C4-2B (cell line): ENCODE measurements around the gene TRIM75.

Experiments used
- ZFX ChIP-seq: fragments of 450-650 bp; IDR thresholded peaks from 2 replicates; pipeline ENCODE4 v1.6.1; 2017
- TF ChIP-seq, protein P1 (sequence below): fragments of 450-650 bp; conservative IDR thresholded peaks from 2 replicates; pipeline ENCODE4 v1.5.1; 2017; ENCODE audit warnings: mild to moderate bottlenecking

DNA sequence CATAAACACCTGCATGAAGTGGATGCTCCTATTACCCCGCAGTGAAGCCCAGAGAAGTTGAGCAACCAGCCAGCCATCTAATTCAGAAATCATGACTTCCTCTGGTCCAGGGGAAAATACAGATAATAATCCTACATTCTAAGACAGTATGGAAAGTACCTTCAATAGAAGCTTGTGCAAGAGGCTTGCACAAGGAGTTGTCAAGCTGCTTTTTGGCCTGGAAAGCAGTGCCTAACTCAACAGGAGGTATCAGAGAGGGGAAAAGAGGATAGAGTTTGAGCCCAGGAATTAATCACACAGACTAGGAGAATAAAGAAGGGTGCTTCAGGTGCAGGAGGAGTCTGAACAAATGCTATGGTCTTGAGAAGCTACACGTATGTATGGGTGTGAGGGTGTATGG lies 32.3 kb downstream of the TRIM75 start:
- TF ChIP-seq, protein P1, sequence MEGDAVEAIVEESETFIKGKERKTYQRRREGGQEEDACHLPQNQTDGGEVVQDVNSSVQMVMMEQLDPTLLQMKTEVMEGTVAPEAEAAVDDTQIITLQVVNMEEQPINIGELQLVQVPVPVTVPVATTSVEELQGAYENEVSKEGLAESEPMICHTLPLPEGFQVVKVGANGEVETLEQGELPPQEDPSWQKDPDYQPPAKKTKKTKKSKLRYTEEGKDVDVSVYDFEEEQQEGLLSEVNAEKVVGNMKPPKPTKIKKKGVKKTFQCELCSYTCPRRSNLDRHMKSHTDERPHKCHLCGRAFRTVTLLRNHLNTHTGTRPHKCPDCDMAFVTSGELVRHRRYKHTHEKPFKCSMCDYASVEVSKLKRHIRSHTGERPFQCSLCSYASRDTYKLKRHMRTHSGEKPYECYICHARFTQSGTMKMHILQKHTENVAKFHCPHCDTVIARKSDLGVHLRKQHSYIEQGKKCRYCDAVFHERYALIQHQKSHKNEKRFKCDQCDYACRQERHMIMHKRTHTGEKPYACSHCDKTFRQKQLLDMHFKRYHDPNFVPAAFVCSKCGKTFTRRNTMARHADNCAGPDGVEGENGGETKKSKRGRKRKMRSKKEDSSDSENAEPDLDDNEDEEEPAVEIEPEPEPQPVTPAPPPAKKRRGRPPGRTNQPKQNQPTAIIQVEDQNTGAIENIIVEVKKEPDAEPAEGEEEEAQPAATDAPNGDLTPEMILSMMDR: no peak
- TF ChIP-seq ZFX: no peak
